Astrocyte (in vitro differentiated cells and primary cell): ENCODE results near the gene CAMK1D.

ENCODE experiments used
- CTCF ChIP-seq: IDR thresholded peaks from 2 replicates; pipeline ENCODE4 v1.5.1; 2011; ENCODE audit warnings: low read depth, mild to moderate bottlenecking, inconsistent platforms, low read length, moderate library complexity; ENCODE audit not compliant: insufficient read depth
- EZH2 ChIP-seq: IDR thresholded peaks from 2 replicates; pipeline ENCODE4 v1.6.1; 2012; ENCODE audit warnings: mild to moderate bottlenecking, low read length, inconsistent platforms; ENCODE audit not compliant: insufficient read depth

- no peak for TF ChIP-seq EZH2
- no peak for TF ChIP-seq CTCF
These were observed 299.8 kb downstream of the CAMK1D start for GRCh38 chr10:12649012-12649584.
